H1 (cell line): Measurements from ENCODE around the gene RICTOR. TPM values are rescaled to one million over a fixed set of nuclear protein-coding genes. Genes with fewer than 3 reads are reported as not detected.

Source experiments
- GABPA ChIP-seq: IDR thresholded peaks from 2 replicates; pipeline ENCODE4 v1.6.1; 2011; ENCODE audit warnings: mild to moderate bottlenecking, low read length, moderate library complexity, borderline replicate concordance; ENCODE audit not compliant: insufficient read depth
- KDM4A ChIP-seq: IDR thresholded peaks from one replicate; pipeline ENCODE4 v1.7.1; 2012; ENCODE audit warnings: low read depth, mild to moderate bottlenecking, moderate library complexity, low read length, inconsistent platforms; ENCODE audit not compliant: severe bottlenecking
- RBBP5 ChIP-seq: IDR thresholded peaks from 2 replicates; pipeline ENCODE4 v1.7.1; 2012; ENCODE audit warnings: low read depth, mild to moderate bottlenecking, inconsistent platforms, low read length, moderate library complexity, borderline replicate concordance
- SIX5 ChIP-seq: IDR thresholded peaks from 2 replicates; pipeline ENCODE4 v1.6.1; 2011; ENCODE audit warnings: mild to moderate bottlenecking, low read depth, low read length
- TEAD4 ChIP-seq: IDR thresholded peaks from 2 replicates; pipeline ENCODE4 v1.6.1; 2012; ENCODE audit warnings: low read depth, low read length, inconsistent platforms, mixed read lengths
- polyA plus RNA-seq, 7 experiments: library from polyadenylated mRNA; depleted of rRNA in 3 of 7; stranded (reverse) in 5 of 7; unstranded in 2 of 7; fragments of >200 nt in 5 of 7; fragments of 200-250 nt in 2 of 7; gene quantifications; 1 replicate in 5 of 7; 2 replicates in 1 of 7; 4 replicates in 1 of 7; pipeline versions ENCODE4 v1.2.1 to v1.2.3, GENCODE V29; 2011 to 2013; ENCODE audit warnings: missing spikeins in 2 of 7, mixed read lengths in 2 of 7
- total RNA-seq: library from RNA; stranded (reverse); fragmentation: NEBNext Ultra II Directional; extraction: Animal tissue kit (Norgen Biotek cat#: 25700); gene quantifications from 2 replicates; pipeline ENCODE4 v1.2.1, GENCODE V29; 2021
- TF ChIP-seq, protein P1 (sequence below): fragments of 300-600 bp; sonication (generic); IDR thresholded peaks from 2 replicates; pipeline ENCODE4 v1.7.1; 2012; ENCODE audit warnings: low read length, moderate library complexity, mild to moderate bottlenecking, inconsistent platforms; ENCODE audit not compliant: insufficient replicate concordance
- TF ChIP-seq, protein P2 (sequence below): IDR thresholded peaks from 2 replicates; pipeline ENCODE4 v1.6.1; 2011; ENCODE audit warnings: low read depth, mild to moderate bottlenecking, low read length; ENCODE audit not compliant: insufficient read depth
- TF ChIP-seq, protein P3 (sequence below), 3 experiments: IDR thresholded peaks; 1 replicate in 2 of 3; 2 replicates in 1 of 3; pipeline versions ENCODE4 v1.5.1 to v1.6.1; 2011; ENCODE audit warnings: low read length in 3 of 3, mild to moderate bottlenecking in 3 of 3, inconsistent platforms in 2 of 3, low read depth in 1 of 3, moderate library complexity in 1 of 3; ENCODE audit not compliant: insufficient read depth in 1 of 3; ENCODE audit errors: control extremely low read depth in 1 of 3

The RICTOR gene
- total and polyA plus RNA-seq, 2 of the 8 experiments (the other 6 are each of a cell fraction or from before 2014, with no cell fraction given) = 4.3 to 26.6 TPM

DNA sequence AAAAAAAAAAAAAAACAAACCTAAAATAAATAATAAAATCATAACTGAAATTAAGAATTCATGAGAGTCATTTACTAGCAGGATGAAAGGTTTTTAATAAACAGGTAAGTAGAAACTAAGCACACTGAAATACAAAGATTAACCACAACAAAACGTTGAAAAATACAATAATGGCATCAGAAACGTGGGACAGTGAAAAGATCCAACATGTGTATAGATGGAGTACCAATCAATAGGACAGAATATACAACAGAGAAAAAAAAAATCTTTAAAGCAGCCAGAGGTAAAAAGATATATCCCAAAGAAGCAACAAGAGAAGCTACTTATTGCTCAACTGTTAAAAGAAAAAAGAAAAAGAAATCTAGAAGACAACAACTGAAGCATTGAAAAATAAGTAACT, 75.2 kb downstream of the RICTOR start (continued):
- TF ChIP-seq, protein P1, sequence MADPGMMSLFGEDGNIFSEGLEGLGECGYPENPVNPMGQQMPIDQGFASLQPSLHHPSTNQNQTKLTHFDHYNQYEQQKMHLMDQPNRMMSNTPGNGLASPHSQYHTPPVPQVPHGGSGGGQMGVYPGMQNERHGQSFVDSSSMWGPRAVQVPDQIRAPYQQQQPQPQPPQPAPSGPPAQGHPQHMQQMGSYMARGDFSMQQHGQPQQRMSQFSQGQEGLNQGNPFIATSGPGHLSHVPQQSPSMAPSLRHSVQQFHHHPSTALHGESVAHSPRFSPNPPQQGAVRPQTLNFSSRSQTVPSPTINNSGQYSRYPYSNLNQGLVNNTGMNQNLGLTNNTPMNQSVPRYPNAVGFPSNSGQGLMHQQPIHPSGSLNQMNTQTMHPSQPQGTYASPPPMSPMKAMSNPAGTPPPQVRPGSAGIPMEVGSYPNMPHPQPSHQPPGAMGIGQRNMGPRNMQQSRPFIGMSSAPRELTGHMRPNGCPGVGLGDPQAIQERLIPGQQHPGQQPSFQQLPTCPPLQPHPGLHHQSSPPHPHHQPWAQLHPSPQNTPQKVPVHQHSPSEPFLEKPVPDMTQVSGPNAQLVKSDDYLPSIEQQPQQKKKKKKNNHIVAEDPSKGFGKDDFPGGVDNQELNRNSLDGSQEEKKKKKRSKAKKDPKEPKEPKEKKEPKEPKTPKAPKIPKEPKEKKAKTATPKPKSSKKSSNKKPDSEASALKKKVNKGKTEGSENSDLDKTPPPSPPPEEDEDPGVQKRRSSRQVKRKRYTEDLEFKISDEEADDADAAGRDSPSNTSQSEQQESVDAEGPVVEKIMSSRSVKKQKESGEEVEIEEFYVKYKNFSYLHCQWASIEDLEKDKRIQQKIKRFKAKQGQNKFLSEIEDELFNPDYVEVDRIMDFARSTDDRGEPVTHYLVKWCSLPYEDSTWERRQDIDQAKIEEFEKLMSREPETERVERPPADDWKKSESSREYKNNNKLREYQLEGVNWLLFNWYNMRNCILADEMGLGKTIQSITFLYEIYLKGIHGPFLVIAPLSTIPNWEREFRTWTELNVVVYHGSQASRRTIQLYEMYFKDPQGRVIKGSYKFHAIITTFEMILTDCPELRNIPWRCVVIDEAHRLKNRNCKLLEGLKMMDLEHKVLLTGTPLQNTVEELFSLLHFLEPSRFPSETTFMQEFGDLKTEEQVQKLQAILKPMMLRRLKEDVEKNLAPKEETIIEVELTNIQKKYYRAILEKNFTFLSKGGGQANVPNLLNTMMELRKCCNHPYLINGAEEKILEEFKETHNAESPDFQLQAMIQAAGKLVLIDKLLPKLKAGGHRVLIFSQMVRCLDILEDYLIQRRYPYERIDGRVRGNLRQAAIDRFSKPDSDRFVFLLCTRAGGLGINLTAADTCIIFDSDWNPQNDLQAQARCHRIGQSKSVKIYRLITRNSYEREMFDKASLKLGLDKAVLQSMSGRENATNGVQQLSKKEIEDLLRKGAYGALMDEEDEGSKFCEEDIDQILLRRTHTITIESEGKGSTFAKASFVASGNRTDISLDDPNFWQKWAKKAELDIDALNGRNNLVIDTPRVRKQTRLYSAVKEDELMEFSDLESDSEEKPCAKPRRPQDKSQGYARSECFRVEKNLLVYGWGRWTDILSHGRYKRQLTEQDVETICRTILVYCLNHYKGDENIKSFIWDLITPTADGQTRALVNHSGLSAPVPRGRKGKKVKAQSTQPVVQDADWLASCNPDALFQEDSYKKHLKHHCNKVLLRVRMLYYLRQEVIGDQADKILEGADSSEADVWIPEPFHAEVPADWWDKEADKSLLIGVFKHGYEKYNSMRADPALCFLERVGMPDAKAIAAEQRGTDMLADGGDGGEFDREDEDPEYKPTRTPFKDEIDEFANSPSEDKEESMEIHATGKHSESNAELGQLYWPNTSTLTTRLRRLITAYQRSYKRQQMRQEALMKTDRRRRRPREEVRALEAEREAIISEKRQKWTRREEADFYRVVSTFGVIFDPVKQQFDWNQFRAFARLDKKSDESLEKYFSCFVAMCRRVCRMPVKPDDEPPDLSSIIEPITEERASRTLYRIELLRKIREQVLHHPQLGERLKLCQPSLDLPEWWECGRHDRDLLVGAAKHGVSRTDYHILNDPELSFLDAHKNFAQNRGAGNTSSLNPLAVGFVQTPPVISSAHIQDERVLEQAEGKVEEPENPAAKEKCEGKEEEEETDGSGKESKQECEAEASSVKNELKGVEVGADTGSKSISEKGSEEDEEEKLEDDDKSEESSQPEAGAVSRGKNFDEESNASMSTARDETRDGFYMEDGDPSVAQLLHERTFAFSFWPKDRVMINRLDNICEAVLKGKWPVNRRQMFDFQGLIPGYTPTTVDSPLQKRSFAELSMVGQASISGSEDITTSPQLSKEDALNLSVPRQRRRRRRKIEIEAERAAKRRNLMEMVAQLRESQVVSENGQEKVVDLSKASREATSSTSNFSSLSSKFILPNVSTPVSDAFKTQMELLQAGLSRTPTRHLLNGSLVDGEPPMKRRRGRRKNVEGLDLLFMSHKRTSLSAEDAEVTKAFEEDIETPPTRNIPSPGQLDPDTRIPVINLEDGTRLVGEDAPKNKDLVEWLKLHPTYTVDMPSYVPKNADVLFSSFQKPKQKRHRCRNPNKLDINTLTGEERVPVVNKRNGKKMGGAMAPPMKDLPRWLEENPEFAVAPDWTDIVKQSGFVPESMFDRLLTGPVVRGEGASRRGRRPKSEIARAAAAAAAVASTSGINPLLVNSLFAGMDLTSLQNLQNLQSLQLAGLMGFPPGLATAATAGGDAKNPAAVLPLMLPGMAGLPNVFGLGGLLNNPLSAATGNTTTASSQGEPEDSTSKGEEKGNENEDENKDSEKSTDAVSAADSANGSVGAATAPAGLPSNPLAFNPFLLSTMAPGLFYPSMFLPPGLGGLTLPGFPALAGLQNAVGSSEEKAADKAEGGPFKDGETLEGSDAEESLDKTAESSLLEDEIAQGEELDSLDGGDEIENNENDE = no peak
- no peak for TF ChIP-seq KDM4A
- TF ChIP-seq GABPA = no peak
- no peak for TF ChIP-seq RBBP5
- no peak for TF ChIP-seq SIX5
- TF ChIP-seq, protein P2, sequence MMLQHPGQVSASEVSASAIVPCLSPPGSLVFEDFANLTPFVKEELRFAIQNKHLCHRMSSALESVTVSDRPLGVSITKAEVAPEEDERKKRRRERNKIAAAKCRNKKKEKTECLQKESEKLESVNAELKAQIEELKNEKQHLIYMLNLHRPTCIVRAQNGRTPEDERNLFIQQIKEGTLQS = no peak
- no peak for TF ChIP-seq TEAD4
- TF ChIP-seq, protein P3, sequence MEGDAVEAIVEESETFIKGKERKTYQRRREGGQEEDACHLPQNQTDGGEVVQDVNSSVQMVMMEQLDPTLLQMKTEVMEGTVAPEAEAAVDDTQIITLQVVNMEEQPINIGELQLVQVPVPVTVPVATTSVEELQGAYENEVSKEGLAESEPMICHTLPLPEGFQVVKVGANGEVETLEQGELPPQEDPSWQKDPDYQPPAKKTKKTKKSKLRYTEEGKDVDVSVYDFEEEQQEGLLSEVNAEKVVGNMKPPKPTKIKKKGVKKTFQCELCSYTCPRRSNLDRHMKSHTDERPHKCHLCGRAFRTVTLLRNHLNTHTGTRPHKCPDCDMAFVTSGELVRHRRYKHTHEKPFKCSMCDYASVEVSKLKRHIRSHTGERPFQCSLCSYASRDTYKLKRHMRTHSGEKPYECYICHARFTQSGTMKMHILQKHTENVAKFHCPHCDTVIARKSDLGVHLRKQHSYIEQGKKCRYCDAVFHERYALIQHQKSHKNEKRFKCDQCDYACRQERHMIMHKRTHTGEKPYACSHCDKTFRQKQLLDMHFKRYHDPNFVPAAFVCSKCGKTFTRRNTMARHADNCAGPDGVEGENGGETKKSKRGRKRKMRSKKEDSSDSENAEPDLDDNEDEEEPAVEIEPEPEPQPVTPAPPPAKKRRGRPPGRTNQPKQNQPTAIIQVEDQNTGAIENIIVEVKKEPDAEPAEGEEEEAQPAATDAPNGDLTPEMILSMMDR (IDR thresholded peaks at IDR 0.05; ENCODE audit: control extremely low read depth in 1 of 3, insufficient read depth in 1 of 3, low read depth in 1 of 3, low read length in 3 of 3) = no peak
